ENCODE measurements around the gene DSCAML1.

The DSCAML1 gene

GRCh38 chr11:117662671-117663269 is 134.2 kb downstream of the DSCAML1 start:
- no peak for DNase-seq (ENCODE audit: low read depth in 2 of 2)

- no peak for DNase-seq (ENCODE audit: low read depth in 2 of 2)
These were observed 134.8 kb downstream of the DSCAML1 start for GRCh38 chr11:117662255-117662654.

- no peak for DNase-seq (ENCODE audit: low read depth in 2 of 2)
These were observed 138.2 kb downstream of the DSCAML1 start for GRCh38 chr11:117658809-117659208.

GRCh38 chr11:117657794-117658193 is 139.2 kb downstream of the DSCAML1 start:
- DNase-seq (ENCODE audit: low read depth in 2 of 2) = no peak

- no peak for DNase-seq (ENCODE audit: low read depth in 2 of 2)
These were observed 142.4 kb downstream of the DSCAML1 start for GRCh38 chr11:117654281-117655255.

- no peak for DNase-seq (ENCODE audit: low read depth in 2 of 2)
These were observed 144.5 kb downstream of the DSCAML1 start for GRCh38 chr11:117652521-117652920.

GRCh38 chr11:117649296-117650055 is 147.5 kb downstream of the DSCAML1 start:
- DNase-seq (ENCODE audit: low read depth in 2 of 2) = no peak

- DNase-seq (ENCODE audit: low read depth in 2 of 2) = no peak
These were observed 149.1 kb downstream of the DSCAML1 start for GRCh38 chr11:117647872-117648271.

GRCh38 chr11:117647207-117647606 is 149.8 kb downstream of the DSCAML1 start:
- DNase-seq (ENCODE audit: low read depth in 2 of 2) = no peak

GRCh38 chr11:117646411-117646810 is 150.6 kb downstream of the DSCAML1 start:
- DNase-seq (ENCODE audit: low read depth in 2 of 2) = no peak

- no peak for DNase-seq (ENCODE audit: low read depth in 2 of 2)
These were observed 152.4 kb downstream of the DSCAML1 start for GRCh38 chr11:117644403-117645155.

GRCh38 chr11:117643606-117644300 is 153.3 kb downstream of the DSCAML1 start:
- DNase-seq (ENCODE audit: low read depth in 2 of 2) = no peak

GRCh38 chr11:117642835-117643234 is 154.2 kb downstream of the DSCAML1 start:
- no peak for DNase-seq (ENCODE audit: low read depth in 2 of 2)

- DNase-seq (ENCODE audit: low read depth in 2 of 2) = no peak
These were observed 154.6 kb downstream of the DSCAML1 start for GRCh38 chr11:117642396-117642795.

- DNase-seq (ENCODE audit: low read depth in 2 of 2) = no peak
These were observed 155.8 kb downstream of the DSCAML1 start for GRCh38 chr11:117641008-117641915.

- DNase-seq (ENCODE audit: low read depth in 2 of 2) = no peak
These were observed 157.0 kb downstream of the DSCAML1 start for GRCh38 chr11:117640041-117640440.

GRCh38 chr11:117639601-117640000 is 157.4 kb downstream of the DSCAML1 start:
- no peak for DNase-seq (ENCODE audit: low read depth in 2 of 2)

GRCh38 chr11:117638911-117639543 is 158.0 kb downstream of the DSCAML1 start:
- no peak for DNase-seq (ENCODE audit: low read depth in 2 of 2)
